Rectal smooth muscle tissue (tissue), 1 donor: ENCODE measurements around the gene SPHK2.

Experiments
- H3K27ac ChIP-seq: one replicate; pipeline ENCODE4 v1.7.0; 2013; ENCODE audit warnings: low read depth, low read length, inconsistent platforms
- H3K27me3 ChIP-seq: one replicate; pipeline ENCODE4 v1.7.0; 2013; ENCODE audit warnings: low read length; ENCODE audit not compliant: control insufficient read depth, insufficient read depth
- H3K36me3 ChIP-seq: one replicate; pipeline ENCODE4 v1.7.0; 2013; ENCODE audit warnings: low read length; ENCODE audit not compliant: control insufficient read depth, insufficient read depth
- H3K4me1 ChIP-seq: one replicate; pipeline ENCODE4 v1.7.0; 2013; ENCODE audit warnings: low read length; ENCODE audit not compliant: control insufficient read depth, insufficient read depth
- H3K4me3 ChIP-seq: one replicate; pipeline ENCODE4 v1.7.0; 2013; ENCODE audit warnings: low read length
- H3K9ac ChIP-seq: one replicate; pipeline ENCODE4 v1.7.0; 2013; ENCODE audit warnings: low read length

The SPHK2 gene

DNA sequence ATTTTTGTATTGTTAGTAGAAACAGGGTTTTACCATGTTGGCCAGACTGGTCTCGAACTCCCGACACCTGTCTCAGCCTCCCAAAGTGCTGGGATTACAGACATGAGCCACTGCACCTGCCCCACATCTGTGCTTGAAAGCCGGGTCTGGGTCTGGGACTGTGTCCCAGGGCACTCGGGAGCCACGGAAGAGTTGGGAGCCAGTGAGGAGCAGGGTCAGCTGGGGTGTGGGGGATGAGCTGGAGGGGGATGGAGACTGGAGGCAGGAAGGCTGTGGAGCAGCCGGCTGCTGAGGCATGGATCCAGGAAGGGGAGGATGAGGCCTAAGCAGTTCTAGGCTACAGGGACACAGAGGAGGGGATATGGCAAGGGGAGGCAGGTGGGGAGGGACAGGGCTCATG, 23.5 kb upstream of the SPHK2 start:
- Histone ChIP-seq H3K36me3 (no peaks in the 10 kb centered on the region), H3K27ac (no peak overlapping the region)

GRCh38 chr19:48596237-48596636, 23.1 kb upstream of the SPHK2 start:
- Histone ChIP-seq H3K4me3 (no peak overlapping the region), H3K27ac (no peak overlapping the region), H3K9ac (no peak overlapping the region), H3K27me3 (no peaks in the 10 kb centered on the region), H3K4me1 (no peaks in the 10 kb centered on the region), H3K36me3 (no peaks in the 10 kb centered on the region)

More for the DNA sequence above, 23.5 kb upstream of the SPHK2 start:
- Histone ChIP-seq H3K4me3 (no peak overlapping the region), H3K27me3 (no peaks in the 10 kb centered on the region), H3K9ac (no peak overlapping the region), H3K4me1 (no peaks in the 10 kb centered on the region)

GRCh38 chr19:48596679-48597465, 22.4 kb upstream of the SPHK2 start:
- no peak overlapping the region for H3K27ac ChIP-seq
- no peaks in the 10 kb centered on the region for H3K36me3 ChIP-seq
- H3K9ac ChIP-seq = no peak overlapping the region
- no peaks in the 10 kb centered on the region for H3K27me3 ChIP-seq
- H3K4me3 ChIP-seq = no peak overlapping the region
- H3K4me1 ChIP-seq = no peaks in the 10 kb centered on the region

GRCh38 chr19:48598996-48599700, 20.2 kb upstream of the SPHK2 start:
- H3K27me3 ChIP-seq = no peaks in the 10 kb centered on the region
- H3K4me1 ChIP-seq = no peaks in the 10 kb centered on the region
- H3K9ac ChIP-seq = no peak overlapping the region
- no peak overlapping the region for H3K27ac ChIP-seq
- H3K4me3 ChIP-seq = no peak overlapping the region
- no peaks in the 10 kb centered on the region for H3K36me3 ChIP-seq

DNA sequence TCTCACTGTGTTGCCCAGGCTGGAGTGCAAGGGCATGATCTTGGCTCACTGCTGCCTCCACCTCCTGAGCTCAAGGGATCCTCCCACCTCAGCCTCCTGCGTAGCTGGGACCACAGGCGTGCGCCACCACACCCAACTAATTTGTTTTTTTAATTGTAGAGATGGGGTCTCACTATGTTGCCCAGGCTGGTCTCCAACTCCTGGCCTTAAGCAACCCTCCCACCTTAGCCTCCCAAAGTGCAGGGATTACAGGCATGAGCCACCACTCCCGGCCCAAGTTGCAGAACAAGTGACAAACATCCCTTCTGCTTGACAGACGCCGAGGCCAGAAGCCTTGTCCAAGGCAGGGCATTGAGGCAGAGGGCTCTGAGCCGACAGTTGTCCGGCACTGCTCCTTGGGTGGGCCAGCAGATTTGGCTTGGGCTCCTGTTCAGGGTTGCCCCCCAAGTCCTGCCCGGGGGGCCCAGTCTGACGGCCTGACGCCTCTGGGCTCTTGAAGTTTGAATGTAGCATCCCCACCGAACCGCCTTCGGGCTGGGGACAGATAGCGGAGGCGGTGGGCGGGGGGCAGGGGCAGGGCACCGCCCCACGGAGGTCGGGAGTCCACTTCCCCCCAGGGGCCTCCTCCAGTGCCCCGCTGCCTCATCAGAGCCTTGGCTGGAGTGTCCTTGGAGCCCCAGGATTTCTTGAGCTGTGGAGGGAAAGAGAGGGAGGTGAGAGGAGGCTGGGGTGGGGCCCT, 18.5 kb upstream of the SPHK2 start:
- Histone ChIP-seq H3K36me3 (no peaks in the 10 kb centered on the region), H3K9ac (no peak overlapping the region), H3K4me3 (no peak overlapping the region), H3K4me1 (no peaks in the 10 kb centered on the region), H3K27me3 (no peaks in the 10 kb centered on the region), H3K27ac (no peak overlapping the region)

GRCh38 chr19:48603001-48603400, 16.3 kb upstream of the SPHK2 start:
- no peaks in the 10 kb centered on the region for H3K36me3 ChIP-seq
- H3K4me1 ChIP-seq = no peaks in the 10 kb centered on the region
- H3K27me3 ChIP-seq = no peaks in the 10 kb centered on the region
- H3K27ac ChIP-seq = no peak overlapping the region
- no peak overlapping the region for H3K9ac ChIP-seq
- no peak overlapping the region for H3K4me3 ChIP-seq

DNA sequence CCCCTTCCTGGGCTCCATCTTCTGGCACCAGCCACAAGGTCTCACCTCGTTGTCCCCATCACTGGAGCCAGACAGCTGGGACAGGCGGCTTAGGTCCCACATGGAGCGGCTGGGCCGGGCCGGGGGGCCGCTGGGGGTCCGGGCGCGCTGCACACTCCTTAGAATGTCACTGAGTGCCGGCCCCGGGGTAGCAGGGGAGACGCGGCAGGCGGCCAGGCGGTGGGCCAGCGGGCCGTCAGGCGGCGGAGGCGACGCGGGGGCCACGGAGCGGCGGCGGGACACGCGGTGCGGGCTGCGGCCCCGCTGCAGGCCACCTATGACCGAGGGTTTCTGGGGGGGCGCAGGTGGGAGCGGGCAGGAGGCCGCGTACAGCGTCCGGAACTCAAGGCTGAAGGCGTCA, 15.9 kb upstream of the SPHK2 start:
- no peak overlapping the region for H3K9ac ChIP-seq

GRCh38 chr19:48603850-48604249, 15.5 kb upstream of the SPHK2 start:
- H3K27ac ChIP-seq = no peak overlapping the region
- H3K36me3 ChIP-seq = no peaks in the 10 kb centered on the region
- H3K27me3 ChIP-seq = no peaks in the 10 kb centered on the region
- H3K4me3 ChIP-seq = no peak overlapping the region
- no peak overlapping the region for H3K9ac ChIP-seq
- H3K4me1 ChIP-seq = no peaks in the 10 kb centered on the region

More for the DNA sequence above, 15.9 kb upstream of the SPHK2 start:
- Histone ChIP-seq H3K4me1 (no peaks in the 10 kb centered on the region), H3K4me3 (no peak overlapping the region), H3K27me3 (no peaks in the 10 kb centered on the region), H3K27ac (no peak overlapping the region), H3K36me3 (no peaks in the 10 kb centered on the region)

DNA sequence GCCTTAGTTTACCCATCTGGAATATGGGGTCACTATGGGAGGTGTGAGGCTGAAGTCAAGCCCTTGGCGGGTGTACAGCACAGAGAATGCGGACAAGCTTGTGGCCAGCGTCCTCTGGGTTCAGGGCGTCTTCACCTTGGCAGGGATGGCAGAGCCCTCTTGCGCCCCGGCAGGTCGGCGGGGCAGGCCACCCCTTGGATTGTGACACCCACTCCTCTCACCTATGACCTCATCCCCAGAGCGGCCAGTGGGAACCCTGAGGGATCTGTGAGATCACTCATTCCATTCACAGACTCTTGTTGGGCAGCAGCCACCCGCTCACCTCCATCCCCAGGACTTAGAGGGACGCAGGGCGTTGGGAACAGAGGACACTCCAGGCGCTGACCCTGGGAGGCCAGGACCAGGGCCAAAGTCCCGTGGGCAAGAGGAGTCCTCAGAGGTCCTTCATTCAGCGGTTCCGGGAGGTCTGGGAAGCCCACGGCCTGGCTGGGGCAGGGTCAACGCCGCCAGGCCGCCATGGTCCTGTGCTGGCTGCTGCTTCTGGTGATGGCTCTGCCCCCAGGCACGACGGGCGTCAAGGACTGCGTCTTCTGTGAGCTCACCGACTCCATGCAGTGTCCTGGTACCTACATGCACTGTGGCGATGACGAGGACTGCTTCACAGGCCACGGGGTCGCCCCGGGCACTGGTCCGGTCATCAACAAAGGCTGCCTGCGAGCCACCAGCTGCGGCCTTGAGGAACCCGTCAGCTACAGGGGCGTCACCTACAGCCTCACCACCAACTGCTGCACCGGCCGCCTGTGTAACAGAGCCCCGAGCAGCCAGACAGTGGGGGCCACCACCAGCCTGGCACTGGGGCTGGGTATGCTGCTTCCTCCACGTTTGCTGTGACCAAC, 12.6 kb upstream of the SPHK2 start, which contains the start of gene SPACA4:
Gene SPACA4, plus strand, starts transcription at position 280 of the 896 bp plus-strand sequence. Its CDS starts 237 bp downstream, at position 517.
- Histone ChIP-seq H3K36me3 (no peaks in the 10 kb centered on the region), H3K4me3 (no peak within 1 kb of the TSS), H3K27me3 (no peaks in the 10 kb centered on the region), H3K9ac (no peak within 1 kb of the TSS), H3K27ac (no peak within 1 kb of the TSS), H3K4me1 (no peaks in the 10 kb centered on the region)

DNA sequence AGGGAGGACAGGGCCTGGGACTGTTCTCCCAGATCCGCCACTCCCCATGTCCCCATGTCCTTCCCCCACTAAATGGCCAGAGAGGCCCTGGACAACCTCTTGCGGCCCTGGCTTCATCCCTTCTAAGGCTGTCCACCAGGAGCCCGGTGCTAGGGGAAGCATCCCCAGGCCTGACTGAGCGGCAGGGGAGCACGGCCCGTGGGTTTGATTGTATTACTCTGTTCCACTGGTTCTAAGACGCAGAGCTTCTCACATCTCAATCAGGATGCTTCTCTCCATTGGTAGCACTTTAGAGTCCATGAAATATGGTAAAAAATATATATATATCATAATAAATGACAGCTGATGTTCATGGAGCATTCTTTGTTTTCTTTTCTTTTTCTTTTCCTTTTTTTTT, 11.9 kb upstream of the SPHK2 start:
- Histone ChIP-seq H3K4me3 (no peak overlapping the region), H3K27ac (no peak overlapping the region), H3K27me3 (no peaks in the 10 kb centered on the region), H3K9ac (no peak overlapping the region), H3K4me1 (no peaks in the 10 kb centered on the region), H3K36me3 (no peaks in the 10 kb centered on the region)

GRCh38 chr19:48608798-48609263, 10.5 kb upstream of the SPHK2 start:
- H3K9ac ChIP-seq = no peak overlapping the region
- no peaks in the 10 kb centered on the region for H3K27me3 ChIP-seq
- no peak overlapping the region for H3K4me3 ChIP-seq
- H3K27ac ChIP-seq = no peak overlapping the region
- H3K4me1 ChIP-seq = no peaks in the 10 kb centered on the region
- H3K36me3 ChIP-seq = no peaks in the 10 kb centered on the region
